Psoas muscle (tissue), 8 donors: ENCODE measurements around the gene ISL1. TPM values are rescaled to one million over a fixed set of nuclear protein-coding genes. Genes with fewer than 3 reads are reported as not detected.

Source experiments
- ATAC-seq, 4 donors: fragments of 200-7000 bp; cut with Tn5 transposase; one replicate each; pipeline ENCODE4 v1.9.1; 2020; ENCODE audit warnings: moderate library complexity in 3 of 4, mild to moderate bottlenecking in 2 of 4
- DNase-seq, 2 donors: peaks; one replicate each; pipeline ENCODE4 v3.0.0-alpha.2; 2020
- H3K27ac ChIP-seq: fragments of 200-600 bp; one replicate; pipeline ENCODE4 v1.8.0; 2022
- H3K27me3 ChIP-seq, 3 donors: fragments of 200-600 bp in 1 of 3; one replicate each; pipeline versions ENCODE4 v1.6.1 to v1.8.0; 2013 to 2022; ENCODE audit warnings: low read length in 2 of 3, mild to moderate bottlenecking in 2 of 3, moderate library complexity in 1 of 3; ENCODE audit not compliant: insufficient read depth in 3 of 3
- H3K36me3 ChIP-seq, 2 donors: fragments of 200-600 bp in 1 of 2; one replicate each; pipeline versions ENCODE4 v1.6.1 to v1.8.0; 2013 to 2022; ENCODE audit warnings: low read depth in 1 of 2, mild to moderate bottlenecking in 1 of 2, moderate library complexity in 1 of 2; ENCODE audit not compliant: insufficient read depth in 1 of 2
- H3K4me1 ChIP-seq: fragments of 200-600 bp; one replicate; pipeline ENCODE4 v1.8.0; 2022
- H3K4me3 ChIP-seq: fragments of 200-600 bp; one replicate; pipeline ENCODE4 v1.8.0; 2022; ENCODE audit warnings: mild to moderate bottlenecking
- H3K9me3 ChIP-seq: fragments of 200-600 bp; one replicate; pipeline ENCODE4 v1.8.0; 2022
- CTCF ChIP-seq: fragments of 200-600 bp; IDR thresholded peaks from one replicate; pipeline ENCODE4 v1.8.0; 2022; ENCODE audit warnings: antibody characterized with exemption
- WGBS, 3 donors: extraction: QIAGEN DNeasy Blood & Tissue Kit; methylation state at CpG; one replicate each; pipeline versions ENCODE4 v1.1.6 to v1.1.7; 2013; 5-methylcytosine and 5-hydroxymethylcytosine counted together
- intact Hi-C, 2 donors: fragments of 100-400 bp; cut with DNase I; formaldehyde crosslinking; loops; one replicate each; pipeline versions ENCODE4 v1.11.0 to v1.14.2; 2022
- polyA plus RNA-seq, 3 donors: library from polyadenylated mRNA; stranded (reverse); fragments of 200-250 nt; gene quantifications; one replicate each; pipeline ENCODE4 v1.2.3, GENCODE V29; 2013
- total RNA-seq, 4 donors: library from RNA; stranded (reverse); fragmentation: NEBNext Ultra II Directional in 2 of 4; extraction: Animal tissue kit (Norgen Biotek cat#: 25700) in 2 of 4; gene quantifications; one replicate each; pipeline versions ENCODE4 v1.2.1 to v1.2.4, GENCODE V29; 2021 to 2023
- donor health status: healthy with polysubstance abuse.
- donor health status: DM: no; HTN: no; CAD: no; lungs with moderate emphysema.
- donor health status: Bipolar disorder and iron deficiency.
- donor health status: healthy.
- donor health status: DM: yes; HTN: yes; CAD: no.
- donor health status: DM: no; HTN: no; CAD: no.
- donor health status: DM: no; HTN: no; CAD: no.
- donor health status: DM: yes; HTN: yes; CAD: no.

Gene ISL1
- total and polyA plus RNA-seq, 7 donors: 0.01 to 0.07 (median 0.03) TPM; not detected in 4

- no peak for DNase-seq
- intact Hi-C loops: no loop called here
- no peaks in the 10 kb centered on the region for H3K36me3 ChIP-seq
- whole genome bisulfite sequencing, 3 donors: 1 to 8% (median 3%) methylated on average over 17 of the region's 17 CpGs
- H3K9me3 ChIP-seq: no peaks in the 10 kb centered on the region
- TF ChIP-seq CTCF: no peak
- H3K27me3 ChIP-seq: peaks cover 12 to 58% (median 16%) of the 10 kb centered on the region in 3 donors
- H3K27ac ChIP-seq: no peak overlapping the region
- no peaks in the 10 kb centered on the region for H3K4me1 ChIP-seq
- no peak for ATAC-seq
- peak overlapping the region; percentile 44 for H3K4me3 ChIP-seq
These were observed 6.0 kb downstream of the ISL1 start for GRCh38 chr5:51389288-51389576.

- no peak for TF ChIP-seq CTCF
- peaks cover 8 to 54% (median 16%) of the 10 kb centered on the region in 3 donors for H3K27me3 ChIP-seq
These were observed 6.6 kb downstream of the ISL1 start for GRCh38 chr5:51389577-51390463.

GRCh38 chr5:51391175-51391574 is 7.9 kb downstream of the ISL1 start:
- intact Hi-C loops: no loop called here
- ATAC-seq (no peak), DNase-seq (no peak)
- no peak for TF ChIP-seq CTCF
- 62 to 66% (median 62%) methylated on average over 5 of the region's 5 CpGs for WGBS, 3 donors
- Histone ChIP-seq H3K9me3 (no peaks in the 10 kb centered on the region), H3K27me3 (peaks cover 8 to 55% (median 16%) of the 10 kb centered on the region in 3 donors), H3K36me3 (no peaks in the 10 kb centered on the region), H3K27ac (no peak overlapping the region), H3K4me3 (no peak overlapping the region), H3K4me1 (no peaks in the 10 kb centered on the region)

More at GRCh38 chr5:51389577-51390463, 6.6 kb downstream of the ISL1 start:
- no peaks in the 10 kb centered on the region for H3K4me1 ChIP-seq
- no peak overlapping the region for H3K27ac ChIP-seq
- H3K36me3 ChIP-seq: no peaks in the 10 kb centered on the region
- H3K4me3 ChIP-seq: peak overlapping the region; percentile 44
- DNase-seq (no peak), ATAC-seq (no peak)
- H3K9me3 ChIP-seq: no peaks in the 10 kb centered on the region
- intact Hi-C loops: no loop called here
- 14 to 16% (median 15%) methylated on average over 64 to 68 of the region's 68 CpGs for WGBS, 3 donors

- TF ChIP-seq CTCF: no peak
- intact Hi-C loops: no loop called here
- Histone ChIP-seq H3K4me3 (no peak overlapping the region), H3K9me3 (no peaks in the 10 kb centered on the region), H3K36me3 (no peaks in the 10 kb centered on the region), H3K27ac (no peak overlapping the region), H3K4me1 (no peaks in the 10 kb centered on the region), H3K27me3 (peaks cover 8 to 47% (median 14%) of the 10 kb centered on the region in 3 donors)
- DNase-seq: no peak
- ATAC-seq: no peak
- WGBS, 3 donors: 47 to 55% (median 50%) methylated on average over 3 of the region's 3 CpGs
These were observed 9.5 kb downstream of the ISL1 start for GRCh38 chr5:51392689-51393199.
